Peyer's patch (tissue), 4 donors: Measurements from ENCODE around the gene TMEM163.

Source experiments
- CTCF ChIP-seq, 6 experiments: fragments of 450-650 bp in 4 of 6; fragments of 200-600 bp in 2 of 6; sonication (generic) in 1 of 6; IDR thresholded peaks; one replicate each; pipeline ENCODE4 v1.5.1; 2017 to 2019; ENCODE audit warnings: antibody characterized with exemption in 6 of 6, mild to moderate bottlenecking in 3 of 6, moderate library complexity in 1 of 6
- POLR2A ChIP-seq, 2 donors: fragments of 450-650 bp; IDR thresholded peaks; one replicate each; pipeline ENCODE4 v1.5.1; 2017; ENCODE audit warnings: antibody characterized with exemption in 2 of 2, mild to moderate bottlenecking in 2 of 2, moderate library complexity in 2 of 2

DNA sequence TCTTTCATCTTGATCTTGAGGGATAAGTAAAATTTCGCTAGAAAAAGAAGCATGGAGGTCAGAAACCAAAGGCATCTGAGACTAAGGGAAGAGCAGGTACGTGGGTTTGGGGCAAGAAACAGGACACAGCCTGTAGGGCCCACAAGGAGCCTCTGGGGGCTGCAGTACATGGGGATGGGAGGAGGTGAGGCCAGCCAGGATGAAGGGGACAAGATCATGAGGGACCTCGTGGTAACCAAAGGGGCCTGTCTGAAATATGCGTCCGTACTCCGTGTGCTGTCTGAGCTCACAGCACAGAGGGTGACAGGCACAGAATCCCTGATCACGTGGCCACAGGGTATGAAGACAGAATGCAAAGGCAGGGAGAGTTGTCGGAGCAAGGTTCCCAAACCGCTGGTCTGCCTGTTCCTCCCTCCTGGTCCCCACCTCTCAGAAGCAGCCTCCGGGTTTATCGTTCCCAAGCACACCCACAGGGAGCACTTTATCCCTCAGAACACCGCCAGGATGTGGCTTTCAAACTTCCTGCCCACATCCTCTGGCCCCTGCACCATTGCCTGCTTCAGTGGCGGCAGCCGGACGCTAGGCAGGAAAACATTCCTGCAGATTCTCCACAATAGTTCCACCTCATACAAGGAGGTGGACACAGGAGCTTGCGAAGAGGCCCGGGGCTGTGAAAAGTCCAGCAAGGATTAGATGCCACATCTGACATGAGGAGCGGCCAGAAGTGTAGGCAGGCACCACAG is 12.0 kb downstream of the TMEM163 start:
- no peak for TF ChIP-seq POLR2A (IDR thresholded peaks at IDR 0.05)
- no peak for TF ChIP-seq CTCF (IDR thresholded peaks at IDR 0.05)
